ENCODE data around the gene CDK5. TPM values are rescaled to one million over a fixed set of nuclear protein-coding genes. Genes with fewer than 3 reads are reported as not detected.

The CDK5 gene
- total and polyA plus RNA-seq, 10 of the 15 experiments (the other 5 are each of a cell fraction or from before 2014, with no cell fraction given) = 1.5 to 33.4 (median 21.6) TPM

GRCh38 chr7:151028131-151028947 is 29.4 kb downstream of the CDK5 start, which contains the start of gene ABCB8 (continued):
- no peak for TF ChIP-seq SUPT20H (IDR thresholded peaks at IDR 0.05; ENCODE audit: borderline replicate concordance, control insufficient read depth, low read depth, low read length)
- no peak for TF ChIP-seq PAX5 (IDR thresholded peaks at IDR 0.05; ENCODE audit: borderline replicate concordance, low read depth, low read length)
- TF ChIP-seq, protein P1, sequence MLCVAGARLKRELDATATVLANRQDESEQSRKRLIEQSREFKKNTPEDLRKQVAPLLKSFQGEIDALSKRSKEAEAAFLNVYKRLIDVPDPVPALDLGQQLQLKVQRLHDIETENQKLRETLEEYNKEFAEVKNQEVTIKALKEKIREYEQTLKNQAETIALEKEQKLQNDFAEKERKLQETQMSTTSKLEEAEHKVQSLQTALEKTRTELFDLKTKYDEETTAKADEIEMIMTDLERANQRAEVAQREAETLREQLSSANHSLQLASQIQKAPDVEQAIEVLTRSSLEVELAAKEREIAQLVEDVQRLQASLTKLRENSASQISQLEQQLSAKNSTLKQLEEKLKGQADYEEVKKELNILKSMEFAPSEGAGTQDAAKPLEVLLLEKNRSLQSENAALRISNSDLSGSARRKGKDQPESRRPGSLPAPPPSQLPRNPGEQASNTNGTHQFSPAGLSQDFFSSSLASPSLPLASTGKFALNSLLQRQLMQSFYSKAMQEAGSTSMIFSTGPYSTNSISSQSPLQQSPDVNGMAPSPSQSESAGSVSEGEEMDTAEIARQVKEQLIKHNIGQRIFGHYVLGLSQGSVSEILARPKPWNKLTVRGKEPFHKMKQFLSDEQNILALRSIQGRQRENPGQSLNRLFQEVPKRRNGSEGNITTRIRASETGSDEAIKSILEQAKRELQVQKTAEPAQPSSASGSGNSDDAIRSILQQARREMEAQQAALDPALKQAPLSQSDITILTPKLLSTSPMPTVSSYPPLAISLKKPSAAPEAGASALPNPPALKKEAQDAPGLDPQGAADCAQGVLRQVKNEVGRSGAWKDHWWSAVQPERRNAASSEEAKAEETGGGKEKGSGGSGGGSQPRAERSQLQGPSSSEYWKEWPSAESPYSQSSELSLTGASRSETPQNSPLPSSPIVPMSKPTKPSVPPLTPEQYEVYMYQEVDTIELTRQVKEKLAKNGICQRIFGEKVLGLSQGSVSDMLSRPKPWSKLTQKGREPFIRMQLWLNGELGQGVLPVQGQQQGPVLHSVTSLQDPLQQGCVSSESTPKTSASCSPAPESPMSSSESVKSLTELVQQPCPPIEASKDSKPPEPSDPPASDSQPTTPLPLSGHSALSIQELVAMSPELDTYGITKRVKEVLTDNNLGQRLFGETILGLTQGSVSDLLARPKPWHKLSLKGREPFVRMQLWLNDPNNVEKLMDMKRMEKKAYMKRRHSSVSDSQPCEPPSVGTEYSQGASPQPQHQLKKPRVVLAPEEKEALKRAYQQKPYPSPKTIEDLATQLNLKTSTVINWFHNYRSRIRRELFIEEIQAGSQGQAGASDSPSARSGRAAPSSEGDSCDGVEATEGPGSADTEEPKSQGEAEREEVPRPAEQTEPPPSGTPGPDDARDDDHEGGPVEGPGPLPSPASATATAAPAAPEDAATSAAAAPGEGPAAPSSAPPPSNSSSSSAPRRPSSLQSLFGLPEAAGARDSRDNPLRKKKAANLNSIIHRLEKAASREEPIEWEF (IDR thresholded peaks at IDR 0.05; ENCODE audit: insufficient replicate concordance, low read depth, low read length) = no peak
- no peak for TF ChIP-seq KDM1A (IDR thresholded peaks at IDR 0.05; ENCODE audit: borderline replicate concordance)
- TF ChIP-seq WRNIP1 (IDR thresholded peaks at IDR 0.05; ENCODE audit: borderline replicate concordance, low read depth, low read length) = no peak
- TF ChIP-seq TAF1 (IDR thresholded peaks at IDR 0.05; ENCODE audit: borderline replicate concordance, low read depth, low read length) = no peak
- no peak for TF ChIP-seq SMAD5 (IDR thresholded peaks at IDR 0.05; ENCODE audit: low read depth)
- TF ChIP-seq BACH1 (IDR thresholded peaks at IDR 0.05; ENCODE audit: borderline replicate concordance) = 0 out of 2 replicates have a peak, but pooled peaks have one; percentile 42
- TF ChIP-seq CREB1 (IDR thresholded peaks at IDR 0.05; ENCODE audit: low read depth) = no peak; the same call in 1 of the 2 replicates
- no peak for TF ChIP-seq ZNF274 (IDR thresholded peaks at IDR 0.05; ENCODE audit: insufficient read depth, insufficient read length)
- TF ChIP-seq GABPA (IDR thresholded peaks at IDR 0.05; ENCODE audit: low read depth) = no peak; the same call in 1 of the 2 replicates
- TF ChIP-seq TBL1XR1 (IDR thresholded peaks at IDR 0.05; ENCODE audit: low read depth, low read length) = no peak
- TF ChIP-seq POLR2AphosphoS5 (IDR thresholded peaks at IDR 0.05; ENCODE audit: low read length) = peak; percentile 50; the same call in 1 of the 2 replicates
- TF ChIP-seq ZNF217 (IDR thresholded peaks at IDR 0.05) = no peak
- peak; percentile 60; the same call in 1 of the 2 replicates for TF ChIP-seq E2F4 (IDR thresholded peaks at IDR 0.05; ENCODE audit: low read depth, low read length)
- peak; percentile 26; the same call in 1 of the 2 replicates for TF ChIP-seq FOXM1 (IDR thresholded peaks at IDR 0.05; ENCODE audit: low read depth, low read length)
- TF ChIP-seq SMARCA5 (IDR thresholded peaks at IDR 0.05) = 0 out of 2 replicates have a peak, but pooled peaks have one; percentile 60
- no peak for TF ChIP-seq CHD1 (IDR thresholded peaks at IDR 0.05; ENCODE audit: low read depth, low read length)
- no peak for TF ChIP-seq POU2F2 (IDR thresholded peaks at IDR 0.05; ENCODE audit: borderline replicate concordance, low read depth, low read length)
- TF ChIP-seq SP1 (IDR thresholded peaks at IDR 0.05; ENCODE audit: low read depth, low read length) = peak; percentile 98
- no peak for TF ChIP-seq CHD4 (IDR thresholded peaks at IDR 0.05)
- peak; percentile 78; the same call in 1 of the 2 replicates for TF ChIP-seq RB1 (IDR thresholded peaks at IDR 0.05; ENCODE audit: borderline replicate concordance)
- TF ChIP-seq NFYB (IDR thresholded peaks at IDR 0.05; ENCODE audit: insufficient read depth, low read depth, low read length) = peak; percentile 98
- TF ChIP-seq YBX1 (IDR thresholded peaks at IDR 0.05) = no peak
- 0 out of 2 replicates have a peak, but pooled peaks have one; percentile 3 for TF ChIP-seq SREBF2 (IDR thresholded peaks at IDR 0.05; ENCODE audit: low read length)
- peak; percentile 29 for TF ChIP-seq MEF2B (IDR thresholded peaks at IDR 0.05; ENCODE audit: partially characterized antibody, poor library complexity, severe bottlenecking)
- no peak for TF ChIP-seq SIN3A (IDR thresholded peaks at IDR 0.05; ENCODE audit: low read depth, low read length)
